ENCODE data around the gene ITIH1.

ITIH1 gene

GRCh38 chr3:52733256-52733891 is 44.0 kb upstream of the ITIH1 start:
- no peak overlapping the region for H3K27ac ChIP-seq (ENCODE audit: low read length)
- H3K36me3 ChIP-seq (replicated peaks; ENCODE audit: low read depth, low read length) = peaks cover 45% of the 10 kb centered on the region
- peaks cover 10% of the 10 kb centered on the region; the same call in 1 of the 2 replicates for H3K9me3 ChIP-seq (ENCODE audit: insufficient read depth, low read length)

DNA sequence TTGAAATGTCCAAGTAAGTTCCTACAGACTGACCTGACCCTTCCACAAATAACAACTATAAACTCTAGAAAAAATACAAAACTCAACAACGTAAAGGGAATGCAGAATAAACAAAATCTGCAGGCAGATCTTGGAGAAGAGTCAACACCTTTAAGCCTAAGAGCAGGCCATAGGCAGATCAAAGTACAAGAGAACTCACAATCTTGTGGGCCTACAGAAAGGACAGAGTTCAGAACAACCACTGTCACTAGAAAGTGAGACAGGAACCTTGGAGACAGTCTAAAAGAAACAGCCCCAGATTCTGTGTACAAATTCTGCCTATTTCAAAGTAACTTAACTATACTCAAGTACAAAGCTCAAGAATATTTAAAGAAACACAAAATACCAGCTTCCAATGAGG is 37.7 kb upstream of the ITIH1 start:
- H4K20me1 ChIP-seq (ENCODE audit: insufficient read depth, low read length) = no peaks in the 10 kb centered on the region
- H3K9ac ChIP-seq (ENCODE audit: low read length) = no peak overlapping the region

More at GRCh38 chr3:52733256-52733891, 44.0 kb upstream of the ITIH1 start:
- Histone ChIP-seq H4K20me1 (ENCODE audit: insufficient read depth, low read length) (no peaks in the 10 kb centered on the region), H3K4me1 (ENCODE audit: low read length) (peaks cover 5% of the 10 kb centered on the region; the same call in 1 of the 2 replicates), H2AFZ (ENCODE audit: low read depth, low read length) (no peak overlapping the region), H3K9ac (ENCODE audit: low read length) (no peak overlapping the region), H3K4me3 (ENCODE audit: low read length) (no peak overlapping the region), H3K27me3 (ENCODE audit: low read depth, low read length) (no peaks in the 10 kb centered on the region), H3K79me2 (ENCODE audit: low read length) (no peaks in the 10 kb centered on the region), H3K4me2 (ENCODE audit: low read length) (no peak overlapping the region)
- TF ChIP-seq, protein P1, sequence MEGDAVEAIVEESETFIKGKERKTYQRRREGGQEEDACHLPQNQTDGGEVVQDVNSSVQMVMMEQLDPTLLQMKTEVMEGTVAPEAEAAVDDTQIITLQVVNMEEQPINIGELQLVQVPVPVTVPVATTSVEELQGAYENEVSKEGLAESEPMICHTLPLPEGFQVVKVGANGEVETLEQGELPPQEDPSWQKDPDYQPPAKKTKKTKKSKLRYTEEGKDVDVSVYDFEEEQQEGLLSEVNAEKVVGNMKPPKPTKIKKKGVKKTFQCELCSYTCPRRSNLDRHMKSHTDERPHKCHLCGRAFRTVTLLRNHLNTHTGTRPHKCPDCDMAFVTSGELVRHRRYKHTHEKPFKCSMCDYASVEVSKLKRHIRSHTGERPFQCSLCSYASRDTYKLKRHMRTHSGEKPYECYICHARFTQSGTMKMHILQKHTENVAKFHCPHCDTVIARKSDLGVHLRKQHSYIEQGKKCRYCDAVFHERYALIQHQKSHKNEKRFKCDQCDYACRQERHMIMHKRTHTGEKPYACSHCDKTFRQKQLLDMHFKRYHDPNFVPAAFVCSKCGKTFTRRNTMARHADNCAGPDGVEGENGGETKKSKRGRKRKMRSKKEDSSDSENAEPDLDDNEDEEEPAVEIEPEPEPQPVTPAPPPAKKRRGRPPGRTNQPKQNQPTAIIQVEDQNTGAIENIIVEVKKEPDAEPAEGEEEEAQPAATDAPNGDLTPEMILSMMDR (IDR thresholded peaks at IDR 0.05; ENCODE audit: low read depth, low read length) = no peak
- TF ChIP-seq EZH2phosphoT487 (IDR thresholded peaks at IDR 0.05; ENCODE audit: low read depth) = no peak

DNA sequence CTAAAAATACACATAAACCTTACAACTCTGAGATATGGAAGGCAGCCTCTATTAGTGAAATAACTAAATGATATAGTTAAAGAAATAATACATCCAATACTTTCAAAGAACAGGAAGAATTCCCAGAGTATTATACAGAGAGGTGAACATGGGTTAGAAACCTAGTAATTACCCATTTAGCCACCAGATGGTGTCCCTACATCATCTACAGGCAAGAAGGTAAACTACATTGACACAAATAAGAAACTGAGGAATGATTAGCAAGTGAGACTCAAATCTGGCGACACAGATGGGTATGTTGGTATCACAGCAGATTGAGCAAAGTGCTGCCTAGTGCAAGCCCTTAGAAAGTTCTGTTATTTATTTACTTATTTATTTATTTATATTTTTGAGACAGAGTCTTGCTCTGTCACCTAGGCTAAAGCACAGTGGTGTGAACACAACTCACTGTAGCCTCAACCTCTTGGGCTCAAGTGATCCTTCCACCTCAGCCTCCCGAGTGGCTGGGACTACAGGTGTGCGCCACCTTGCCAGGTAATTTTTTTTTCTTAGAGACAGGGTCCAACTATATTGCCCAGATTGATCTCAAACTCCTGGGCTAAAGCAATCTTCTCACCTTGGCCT is 34.9 kb upstream of the ITIH1 start:
- H3K4me1 ChIP-seq (ENCODE audit: low read length) = no peaks in the 10 kb centered on the region
- H3K27me3 ChIP-seq (ENCODE audit: low read depth, low read length) = no peaks in the 10 kb centered on the region
- no peak overlapping the region for H3K4me3 ChIP-seq (ENCODE audit: low read length)
- H4K20me1 ChIP-seq (ENCODE audit: insufficient read depth, low read length) = no peaks in the 10 kb centered on the region
- TF ChIP-seq, protein P1 (IDR thresholded peaks at IDR 0.05; ENCODE audit: low read depth, low read length) = peak; percentile 85
- no peak for TF ChIP-seq EZH2phosphoT487 (IDR thresholded peaks at IDR 0.05; ENCODE audit: low read depth)
- no peaks in the 10 kb centered on the region for H3K9me3 ChIP-seq (ENCODE audit: insufficient read depth, low read length)
- no peak overlapping the region for H3K9ac ChIP-seq (ENCODE audit: low read length)
- H3K27ac ChIP-seq (ENCODE audit: low read length) = no peak overlapping the region
- no peaks in the 10 kb centered on the region for H3K79me2 ChIP-seq (ENCODE audit: low read length)
- H2AFZ ChIP-seq (ENCODE audit: low read depth, low read length) = no peak overlapping the region
- H3K36me3 ChIP-seq (replicated peaks; ENCODE audit: low read depth, low read length) = peaks cover 40% of the 10 kb centered on the region
- H3K4me2 ChIP-seq (ENCODE audit: low read length) = no peak overlapping the region

More for the DNA sequence above, 37.7 kb upstream of the ITIH1 start:
- no peaks in the 10 kb centered on the region for H3K79me2 ChIP-seq (ENCODE audit: low read length)
- peaks cover 36% of the 10 kb centered on the region for H3K36me3 ChIP-seq (replicated peaks; ENCODE audit: low read depth, low read length)
- no peak overlapping the region for H2AFZ ChIP-seq (ENCODE audit: low read depth, low read length)
- H3K4me3 ChIP-seq (ENCODE audit: low read length) = no peak overlapping the region
- no peaks in the 10 kb centered on the region for H3K4me1 ChIP-seq (ENCODE audit: low read length)
- TF ChIP-seq, protein P1 (IDR thresholded peaks at IDR 0.05; ENCODE audit: low read depth, low read length) = no peak
- TF ChIP-seq EZH2phosphoT487 (IDR thresholded peaks at IDR 0.05; ENCODE audit: low read depth) = no peak
- no peaks in the 10 kb centered on the region for H3K27me3 ChIP-seq (ENCODE audit: low read depth, low read length)
- no peaks in the 10 kb centered on the region for H3K9me3 ChIP-seq (ENCODE audit: insufficient read depth, low read length)
- no peak overlapping the region for H3K4me2 ChIP-seq (ENCODE audit: low read length)
- H3K27ac ChIP-seq (ENCODE audit: low read length) = no peak overlapping the region

- H3K9me3 ChIP-seq (ENCODE audit: insufficient read depth, low read length) = no peaks in the 10 kb centered on the region
- no peak overlapping the region for H3K9ac ChIP-seq (ENCODE audit: low read length)
- H4K20me1 ChIP-seq (ENCODE audit: insufficient read depth, low read length) = no peaks in the 10 kb centered on the region
- no peak overlapping the region for H3K27ac ChIP-seq (ENCODE audit: low read length)
- peaks cover 42% of the 10 kb centered on the region for H3K36me3 ChIP-seq (replicated peaks; ENCODE audit: low read depth, low read length)
- no peak overlapping the region for H3K4me2 ChIP-seq (ENCODE audit: low read length)
- no peak overlapping the region for H2AFZ ChIP-seq (ENCODE audit: low read depth, low read length)
- no peaks in the 10 kb centered on the region for H3K4me1 ChIP-seq (ENCODE audit: low read length)
- no peak overlapping the region for H3K4me3 ChIP-seq (ENCODE audit: low read length)
- H3K27me3 ChIP-seq (ENCODE audit: low read depth, low read length) = no peaks in the 10 kb centered on the region
- H3K79me2 ChIP-seq (ENCODE audit: low read length) = no peaks in the 10 kb centered on the region
- TF ChIP-seq, protein P1 (IDR thresholded peaks at IDR 0.05; ENCODE audit: low read depth, low read length) = no peak
- TF ChIP-seq EZH2phosphoT487 (IDR thresholded peaks at IDR 0.05; ENCODE audit: low read depth) = no peak
These were observed 34.2 kb upstream of the ITIH1 start for GRCh38 chr3:52743152-52743551.
